Lower leg skin (tissue), 4 donors: ENCODE results near the gene DDX39A. TPM values are rescaled to one million over a fixed set of nuclear protein-coding genes. Genes with fewer than 3 reads are reported as not detected.
"Not testable (repeated sequence)": the region's sequence is repeated elsewhere in the genome, so short reads cannot be mapped to it uniquely, and the experiment has no call there.

Experiments
- DNase-seq, 2 donors: peaks; one replicate each; pipeline ENCODE4 v3.0.0-alpha.2; 2019; ENCODE audit warnings: low spot score in 2 of 2
- H3K4me3 ChIP-seq: fragments of 200-600 bp; sonication (generic); 2 replicates; pipeline ENCODE4 v1.5.1; 2017; ENCODE audit warnings: mild to moderate bottlenecking, low read depth; ENCODE audit not compliant: poor library complexity, severe bottlenecking
- POLR2A ChIP-seq, 2 donors: fragments of 450-650 bp; IDR thresholded peaks; one replicate each; pipeline ENCODE4 v1.6.1; 2016 to 2017; ENCODE audit warnings: antibody characterized with exemption in 2 of 2, mild to moderate bottlenecking in 1 of 2, moderate library complexity in 1 of 2
- WGBS, 2 donors: methylation state at CpG; one replicate each; pipeline ENCODE4 v1.1.5; 2018; 5-methylcytosine and 5-hydroxymethylcytosine counted together
- intact Hi-C: fragments of 100-400 bp; cut with DNase I; formaldehyde crosslinking; loops from one replicate; pipeline ENCODE4 v1.15.0; 2023; ENCODE audit warnings: low total_unique reads
- total RNA-seq, 4 donors: library from RNA; depleted of rRNA; stranded (reverse); fragments of >200 nt; gene quantifications; one replicate each; pipeline ENCODE4 v1.1.0, GENCODE V29; 2016
- TF ChIP-seq, protein P1 (sequence below), 3 donors: fragments of 450-650 bp; IDR thresholded peaks; one replicate each; pipeline ENCODE4 v1.5.1; 2016; ENCODE audit warnings: antibody characterized with exemption in 3 of 3, mild to moderate bottlenecking in 3 of 3, moderate library complexity in 2 of 3

The DDX39A gene
- 100 to 1,000 TPM in 1 of 4 donors, 10 to 100 TPM in 3; 65.7 to 128 (median 76.4) TPM for total RNA-seq

GRCh38 chr19:14419106-14419813, at the start of gene DDX39A:
Gene DDX39A (minus strand): TSS chr19:14419341. CDS start chr19:14413220, 6,121 bp downstream.
- peak in 1 of 2 donors; percentile 83 for TF ChIP-seq POLR2A (IDR thresholded peaks at IDR 0.05)
- TF ChIP-seq, protein P1, sequence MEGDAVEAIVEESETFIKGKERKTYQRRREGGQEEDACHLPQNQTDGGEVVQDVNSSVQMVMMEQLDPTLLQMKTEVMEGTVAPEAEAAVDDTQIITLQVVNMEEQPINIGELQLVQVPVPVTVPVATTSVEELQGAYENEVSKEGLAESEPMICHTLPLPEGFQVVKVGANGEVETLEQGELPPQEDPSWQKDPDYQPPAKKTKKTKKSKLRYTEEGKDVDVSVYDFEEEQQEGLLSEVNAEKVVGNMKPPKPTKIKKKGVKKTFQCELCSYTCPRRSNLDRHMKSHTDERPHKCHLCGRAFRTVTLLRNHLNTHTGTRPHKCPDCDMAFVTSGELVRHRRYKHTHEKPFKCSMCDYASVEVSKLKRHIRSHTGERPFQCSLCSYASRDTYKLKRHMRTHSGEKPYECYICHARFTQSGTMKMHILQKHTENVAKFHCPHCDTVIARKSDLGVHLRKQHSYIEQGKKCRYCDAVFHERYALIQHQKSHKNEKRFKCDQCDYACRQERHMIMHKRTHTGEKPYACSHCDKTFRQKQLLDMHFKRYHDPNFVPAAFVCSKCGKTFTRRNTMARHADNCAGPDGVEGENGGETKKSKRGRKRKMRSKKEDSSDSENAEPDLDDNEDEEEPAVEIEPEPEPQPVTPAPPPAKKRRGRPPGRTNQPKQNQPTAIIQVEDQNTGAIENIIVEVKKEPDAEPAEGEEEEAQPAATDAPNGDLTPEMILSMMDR (IDR thresholded peaks at IDR 0.05), result no peak
- intact Hi-C loops, result no loop called here
- DNase-seq, result peak; percentile 99 to 100
- peak within 1 kb of the TSS; percentile 89 for H3K4me3 ChIP-seq
- WGBS, 2 donors, result 0 to 1% methylated on average over 52 to 54 of the region's 57 CpGs

DNA sequence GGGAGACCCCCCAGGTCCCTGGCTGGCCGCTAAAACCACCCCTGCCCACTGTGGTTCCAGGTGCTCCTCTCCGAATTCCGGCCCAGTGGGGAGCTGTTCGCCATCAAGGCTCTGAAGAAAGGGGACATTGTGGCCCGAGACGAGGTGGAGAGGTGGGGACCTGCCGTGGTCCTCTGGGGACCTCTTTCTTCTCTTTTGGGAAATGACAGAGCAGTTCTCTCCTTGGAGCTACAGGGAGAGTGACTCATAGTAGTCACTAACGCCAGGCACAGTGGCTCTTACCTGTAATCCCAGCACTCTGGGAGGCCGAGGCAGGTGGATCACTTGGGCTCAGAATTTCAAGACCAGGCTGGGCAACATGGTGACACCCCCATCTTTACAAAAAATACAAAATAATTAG, 48.7 kb upstream of the DDX39A start:
- WGBS, 2 donors, result 68 to 69% methylated on average over 8 to 9 of the region's 9 CpGs
- intact Hi-C loops, result no loop called here
- TF ChIP-seq, protein P1 (IDR thresholded peaks at IDR 0.05), result no peak
- TF ChIP-seq POLR2A (IDR thresholded peaks at IDR 0.05), result no peak

DNA sequence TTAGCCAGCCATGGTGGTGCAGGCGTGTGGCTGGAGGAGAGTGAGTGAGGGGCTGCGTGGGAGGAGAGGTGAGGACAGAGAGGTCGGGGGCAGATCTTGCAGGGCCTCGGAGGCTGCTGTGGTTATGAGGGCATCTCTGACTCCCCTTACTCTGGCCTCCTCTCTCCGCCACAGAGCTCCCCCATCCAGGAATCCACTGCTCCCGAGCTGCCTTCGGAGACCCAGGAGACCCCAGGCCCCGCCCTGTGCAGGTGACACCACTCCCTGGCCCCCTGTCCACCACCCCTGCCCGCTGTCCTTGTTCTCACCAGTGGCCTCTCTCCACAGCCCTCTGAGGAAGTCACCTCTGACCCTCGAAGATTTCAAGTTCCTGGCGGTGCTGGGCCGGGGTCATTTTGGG, 48.2 kb upstream of the DDX39A start:
- no peak overlapping the region for H3K4me3 ChIP-seq
- intact Hi-C loops, result no loop called here
- no peak for DNase-seq
- TF ChIP-seq POLR2A (IDR thresholded peaks at IDR 0.05), result no peak
- TF ChIP-seq, protein P1 (IDR thresholded peaks at IDR 0.05), result no peak
- WGBS, 2 donors, result 87 to 92% methylated on average over 9 to 12 of the region's 12 CpGs

More for the DNA sequence above, 48.7 kb upstream of the DDX39A start:
- H3K4me3 ChIP-seq, result no peak overlapping the region
- DNase-seq, result no peak

DNA sequence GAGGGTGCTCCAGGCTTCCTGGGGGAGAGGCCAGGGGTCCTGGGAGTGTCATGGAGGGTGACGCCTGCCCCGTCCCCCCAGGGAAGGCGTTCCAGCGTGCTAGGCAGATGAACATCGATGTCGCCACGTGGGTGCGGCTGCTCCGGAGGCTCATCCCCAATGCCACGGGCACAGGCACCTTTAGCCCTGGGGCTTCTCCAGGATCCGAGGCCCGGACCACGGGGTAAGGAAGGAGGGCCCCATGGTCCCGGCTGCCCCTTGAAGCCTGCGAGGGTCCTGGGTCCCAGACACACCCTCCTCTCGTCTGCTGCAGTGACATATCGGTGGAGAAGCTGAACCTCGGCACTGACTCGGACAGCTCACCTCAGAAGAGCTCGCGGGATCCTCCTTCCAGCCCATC, 44.6 kb upstream of the DDX39A start:
- intact Hi-C loops, result no loop called here
- no peak for TF ChIP-seq POLR2A (IDR thresholded peaks at IDR 0.05)
- TF ChIP-seq, protein P1 (IDR thresholded peaks at IDR 0.05), result no peak
- 71 to 88% methylated on average over 17 to 21 of the region's 21 CpGs for WGBS, 2 donors
- DNase-seq, result no peak
- no peak overlapping the region for H3K4me3 ChIP-seq

GRCh38 chr19:14462401-14462800, 43.3 kb upstream of the DDX39A start:
- intact Hi-C loops, DNase-seq, H3K4me3 ChIP-seq: not testable (repeated sequence)
- 94% methylated on average over 7 of the region's 7 CpGs for WGBS, 2 donors

DNA sequence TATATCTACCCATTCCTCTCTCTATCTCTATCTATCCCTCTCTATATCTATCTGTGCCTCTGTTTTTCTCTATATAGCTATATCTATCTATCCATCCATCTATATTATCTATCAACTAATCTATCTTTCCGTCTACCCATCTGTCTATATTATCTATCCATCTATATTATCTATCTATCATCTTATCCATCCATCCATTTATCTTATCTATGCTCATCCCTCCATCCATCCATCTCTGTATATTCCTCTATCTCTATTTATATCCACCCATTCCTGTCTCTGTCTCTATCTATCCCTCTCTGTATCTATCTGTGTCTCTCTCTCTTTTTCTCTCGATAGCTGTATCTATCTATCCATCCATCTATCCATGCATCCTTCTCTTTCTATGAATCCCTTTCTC, 41.8 kb upstream of the DDX39A start:
- 91 to 97% methylated on average over 2 of the region's 2 CpGs for WGBS, 2 donors
- H3K4me3 ChIP-seq, result no peak overlapping the region
- intact Hi-C loops, result no loop called here
- no peak for DNase-seq
- TF ChIP-seq POLR2A (IDR thresholded peaks at IDR 0.05), result no peak
- TF ChIP-seq, protein P1 (IDR thresholded peaks at IDR 0.05), result no peak
